IPS DF 4.7 (cell line): ENCODE data around the gene CERKL.

Experiments
- DNase-seq: peaks from one replicate; pipeline ENCODE4 v3.0.0-alpha.2; 2013; ENCODE audit warnings: low spot score; ENCODE audit errors: extremely low read depth

The CERKL gene

DNA sequence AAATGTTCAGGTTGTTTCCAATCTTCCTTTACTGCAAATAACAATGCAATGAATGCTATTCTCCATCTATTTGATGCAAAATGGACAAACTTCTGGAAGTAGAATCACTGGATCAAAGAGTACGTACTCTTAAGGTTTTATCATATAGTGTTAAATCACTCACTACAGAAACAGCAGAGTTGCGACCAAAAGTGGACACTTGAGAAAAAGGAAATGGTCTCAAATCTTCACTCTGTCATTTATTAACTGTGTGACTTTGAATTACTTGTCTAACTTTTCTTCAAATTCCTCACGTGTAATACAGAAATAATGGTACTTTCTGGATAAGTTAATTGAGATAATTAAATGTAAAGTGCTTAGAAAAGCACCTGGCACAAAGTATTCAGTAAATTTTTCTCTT is 78.1 kb downstream of the CERKL start:
- no peak for DNase-seq

- DNase-seq: no peak
These were observed 80.5 kb downstream of the CERKL start for GRCh38 chr2:181576431-181576830.

DNA sequence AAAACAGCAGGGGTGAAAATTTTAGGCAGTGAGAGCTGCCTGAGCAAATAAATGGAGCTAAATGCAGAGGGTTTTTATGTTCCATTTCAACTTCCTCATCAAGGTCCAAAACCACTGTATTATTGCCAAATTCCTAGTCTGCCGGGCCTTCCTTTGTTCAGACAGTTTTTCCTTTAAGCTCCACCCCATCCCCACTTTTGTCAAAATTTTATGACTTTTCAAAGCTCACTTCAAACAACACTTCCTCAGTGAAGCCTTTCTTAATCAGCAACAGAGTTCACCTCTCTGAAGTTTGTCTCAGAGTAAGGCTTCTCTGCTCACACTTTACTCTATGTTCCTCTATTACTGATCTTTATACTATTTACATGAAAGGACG is 81.3 kb downstream of the CERKL start:
- no peak for DNase-seq

DNA sequence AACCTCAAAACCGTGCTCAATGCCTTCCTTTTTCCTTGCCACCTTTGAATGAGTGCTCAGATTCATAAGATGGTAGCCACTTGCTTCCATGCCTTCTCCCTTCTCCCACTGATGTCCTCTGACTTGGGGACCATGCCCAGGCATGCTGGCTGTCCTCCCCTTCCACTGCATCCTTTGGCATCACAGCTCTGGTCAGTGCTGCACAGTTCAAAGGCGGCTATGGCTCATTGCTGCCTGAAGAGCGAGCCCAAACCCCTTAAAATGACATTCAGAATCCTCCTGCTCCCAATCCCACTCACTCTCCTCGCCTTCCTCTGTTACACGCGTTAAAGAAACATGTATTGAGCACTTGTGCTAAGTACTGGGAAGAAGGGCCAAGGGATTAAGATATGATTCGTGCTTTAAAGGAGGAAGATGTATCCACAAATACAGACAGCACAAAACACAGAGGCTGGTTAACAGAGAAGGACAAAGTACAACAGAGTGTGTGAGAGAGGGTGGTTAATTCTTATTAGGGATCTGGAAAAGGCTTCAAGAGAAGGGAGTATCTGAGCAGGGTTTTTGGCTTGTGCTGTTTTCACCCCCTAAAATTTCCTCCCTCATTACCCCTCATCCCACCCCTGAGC is 81.8 kb downstream of the CERKL start:
- DNase-seq: no peak

DNA sequence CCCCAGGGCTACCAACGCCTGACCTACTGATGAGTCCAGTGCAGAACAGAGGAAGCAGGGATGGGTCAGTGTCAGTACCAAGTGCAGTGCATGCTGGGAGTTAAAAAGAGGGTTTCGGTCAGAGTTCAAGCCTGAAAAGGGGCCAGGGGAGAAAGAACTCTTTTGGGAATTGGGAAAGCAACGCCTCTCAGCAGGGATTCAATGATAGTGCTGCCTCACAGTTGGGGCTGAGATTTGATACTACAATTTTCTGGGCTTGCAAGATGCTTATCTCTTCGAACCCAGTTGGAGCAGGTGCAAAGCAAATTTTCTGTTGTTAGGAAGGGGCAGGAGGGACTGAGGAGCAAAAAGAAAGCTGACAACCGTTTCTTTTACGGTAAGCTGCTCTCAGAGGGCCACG is 82.6 kb downstream of the CERKL start:
- DNase-seq: no peak

- DNase-seq: peak; percentile 5
These were observed 83.7 kb downstream of the CERKL start for GRCh38 chr2:181573140-181573736.

DNA sequence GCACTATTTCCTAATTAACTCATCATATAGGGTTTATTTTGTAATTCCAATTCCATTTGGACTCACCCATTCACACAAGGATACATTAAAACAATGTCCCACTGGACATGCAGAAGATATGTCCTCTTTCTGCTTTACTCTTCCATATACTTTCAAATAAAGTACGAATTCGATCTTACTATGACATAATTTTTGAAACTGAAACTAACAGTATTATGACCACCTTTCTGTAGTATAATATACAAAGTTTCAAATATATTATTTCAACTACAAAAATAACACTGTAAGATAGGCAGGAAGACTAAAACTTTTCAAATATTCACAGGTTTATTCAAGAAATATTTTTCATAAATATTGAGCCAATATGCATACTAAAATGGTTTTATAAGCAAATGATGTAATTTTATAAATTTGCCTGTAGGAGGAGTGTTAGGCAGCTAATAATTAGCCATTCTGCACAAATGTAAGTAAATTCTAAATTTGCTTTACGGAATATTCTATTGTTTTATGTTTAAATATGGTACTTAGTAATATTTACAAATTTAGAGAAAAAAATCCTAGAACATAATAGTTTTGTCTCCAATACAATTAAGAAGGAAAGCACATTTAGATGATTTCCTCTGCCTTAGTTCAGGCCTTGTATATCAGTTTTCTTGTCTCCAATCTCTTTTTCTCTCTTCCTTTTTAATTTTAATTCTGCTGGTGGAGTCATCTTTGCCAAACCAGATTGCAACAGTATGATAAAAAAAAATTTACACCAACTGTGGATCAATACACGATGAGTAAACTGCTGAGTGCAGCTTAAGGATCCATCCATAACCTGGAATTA is 85.9 kb downstream of the CERKL start:
- no peak for DNase-seq

GRCh38 chr2:181570059-181570458 is 86.8 kb downstream of the CERKL start:
- DNase-seq: no peak

DNA sequence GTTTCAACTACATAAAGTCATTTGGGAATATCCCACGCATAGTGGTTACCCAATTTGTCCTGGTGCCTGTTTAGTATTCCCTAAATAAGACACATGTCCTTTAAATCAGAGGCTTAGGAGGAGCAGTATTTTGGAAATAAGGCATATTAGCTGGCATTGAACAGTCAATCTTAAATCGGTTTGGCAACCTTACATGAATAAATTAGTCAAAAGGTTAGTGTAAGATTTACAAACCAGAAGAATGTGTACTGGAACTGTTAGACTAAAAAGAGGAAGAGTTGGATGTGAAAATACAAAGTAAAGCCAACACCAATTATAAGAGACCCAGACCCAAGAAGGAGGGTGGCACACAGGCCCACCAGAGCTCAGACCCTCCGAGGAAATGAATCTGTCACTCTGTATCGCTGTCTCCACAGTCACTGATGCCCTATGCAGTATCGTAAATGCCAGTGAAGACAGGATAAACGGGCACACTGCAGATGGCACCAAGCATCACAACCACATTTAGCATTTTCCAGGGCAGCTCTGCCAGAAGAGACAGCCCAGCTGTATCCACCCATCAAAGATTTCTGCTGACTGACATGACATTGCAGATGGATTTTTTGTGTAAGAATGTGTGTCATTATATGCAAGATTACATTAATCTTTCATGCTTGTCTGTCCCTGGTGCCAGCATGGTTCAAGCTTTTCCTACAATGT is 90.4 kb downstream of the CERKL start:
- no peak for DNase-seq

GRCh38 chr2:181563101-181563692 is 93.7 kb downstream of the CERKL start:
- no peak for DNase-seq

GRCh38 chr2:181558371-181558770 is 98.5 kb downstream of the CERKL start:
- DNase-seq: no peak

- DNase-seq: no peak
These were observed 102.7 kb downstream of the CERKL start for GRCh38 chr2:181554061-181554830.

DNA sequence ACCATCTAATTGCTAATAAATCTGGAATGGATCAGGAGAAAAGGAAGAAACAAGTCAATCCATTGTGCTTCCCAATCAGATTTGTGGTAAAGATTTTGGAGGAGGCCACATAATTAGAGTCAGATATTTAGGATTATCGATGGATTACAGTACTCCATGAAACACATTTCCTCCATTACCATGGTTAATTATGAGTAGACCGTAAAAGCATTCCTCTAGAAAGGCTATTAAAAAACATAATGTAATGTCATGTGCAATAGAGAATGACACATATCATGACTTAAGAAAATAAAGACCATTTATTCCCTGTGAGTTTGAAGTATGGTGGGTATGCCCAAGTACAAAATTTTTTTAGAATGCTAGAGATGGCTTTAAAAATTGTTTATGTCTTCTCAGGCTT is 103.7 kb downstream of the CERKL start:
- DNase-seq: no peak

GRCh38 chr2:181552808-181553207 is 104.1 kb downstream of the CERKL start:
- no peak for DNase-seq

DNA sequence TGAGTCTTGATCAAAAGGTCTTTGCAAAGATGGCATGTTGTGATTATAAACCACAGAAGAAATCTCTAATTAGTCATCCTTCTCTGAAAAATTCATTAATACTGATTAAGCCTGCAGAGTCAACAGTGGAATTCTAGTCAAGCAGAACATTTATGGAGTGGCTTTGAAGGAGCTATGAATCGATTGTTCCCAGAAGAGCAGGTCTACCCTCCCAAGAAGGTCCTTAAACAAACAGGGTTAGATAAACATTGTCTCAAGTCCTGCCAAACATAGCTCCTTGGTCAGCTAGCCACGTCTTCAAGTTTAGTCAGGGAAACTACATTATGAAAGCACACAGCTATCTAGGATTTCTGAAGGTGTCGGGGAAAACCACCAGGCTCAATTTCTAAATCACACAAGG is 110.8 kb downstream of the CERKL start:
- no peak for DNase-seq

GRCh38 chr2:181542170-181542569 is 114.7 kb downstream of the CERKL start:
- DNase-seq: no peak

- DNase-seq: no peak
These were observed 116.5 kb downstream of the CERKL start for GRCh38 chr2:181540421-181540820.

DNA sequence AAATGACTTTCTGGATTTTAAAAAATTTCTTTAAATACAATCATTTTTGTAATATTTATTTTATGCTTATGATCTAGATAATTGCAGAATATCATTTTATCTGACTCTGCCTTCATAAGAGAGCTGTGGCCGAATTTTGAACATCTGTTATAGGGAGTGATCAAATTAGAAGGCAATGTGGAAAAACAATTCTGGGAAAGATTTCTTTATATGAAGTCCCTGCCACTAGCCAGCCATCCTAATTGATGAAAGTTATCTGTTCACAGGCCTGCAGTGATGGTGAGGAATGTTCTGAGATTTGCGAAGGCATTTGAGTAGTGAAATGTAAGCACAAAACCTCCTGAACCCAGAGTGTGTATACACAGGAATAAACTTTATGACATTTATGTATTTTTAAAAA is 120.2 kb downstream of the CERKL start:
- no peak for DNase-seq

GRCh38 chr2:181528441-181528840 is 128.5 kb downstream of the CERKL start:
- no peak for DNase-seq

- no peak for DNase-seq
These were observed 129.8 kb downstream of the CERKL start for GRCh38 chr2:181527058-181527457.

DNA sequence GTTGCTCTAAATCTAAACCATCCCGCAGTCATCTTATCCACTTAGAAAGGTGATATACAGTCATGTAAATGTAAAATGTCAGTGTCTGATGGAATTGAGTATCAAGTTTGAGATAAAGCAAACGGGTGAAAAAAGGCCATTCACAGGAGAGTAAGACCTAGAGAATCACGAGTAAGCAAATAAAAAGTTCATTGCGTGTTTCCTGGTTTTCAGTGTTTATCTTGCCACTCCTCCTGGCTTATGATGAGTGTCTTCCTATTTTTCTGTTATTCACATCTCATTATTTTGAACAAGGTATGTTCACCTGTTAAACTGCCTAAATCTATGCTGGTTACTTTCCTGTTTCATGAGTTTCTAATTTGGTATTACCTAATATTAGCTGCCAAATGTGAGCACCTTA is 130.9 kb downstream of the CERKL start:
- DNase-seq: no peak
